Tibial artery (tissue), 4 donors: ENCODE measurements around the gene CELF4.

Experiments
- DNase-seq, 2 donors: peaks; one replicate each; pipeline ENCODE4 v3.0.0-alpha.2; 2019
- H3K27ac ChIP-seq, 2 donors: fragments of 200-600 bp; sonication (generic) in 1 of 2; 1 replicate in 1 of 2; 2 replicates in 1 of 2; pipeline ENCODE4 v1.5.1; 2018 to 2019; ENCODE audit warnings: mild to moderate bottlenecking in 1 of 2
- H3K27me3 ChIP-seq, 2 donors: fragments of 200-600 bp; sonication (generic) in 1 of 2; one replicate each; pipeline versions ENCODE4 v1.5.1 to v1.6.0; 2016 to 2019
- H3K36me3 ChIP-seq, 3 donors: fragments of 200-600 bp; sonication (generic) in 2 of 3; one replicate each; pipeline ENCODE4 v1.5.1; 2016 to 2019; ENCODE audit warnings: mild to moderate bottlenecking in 2 of 3
- H3K4me1 ChIP-seq, 4 donors: fragments of 200-600 bp; sonication (generic) in 2 of 4; 1 replicate in 3 of 4; 2 replicates in 1 of 4; pipeline ENCODE4 v1.5.1; 2016 to 2019
- H3K4me3 ChIP-seq, 2 donors: fragments of 200-600 bp; sonication (generic) in 1 of 2; 1 replicate in 1 of 2; 2 replicates in 1 of 2; pipeline ENCODE4 v1.5.1; 2018 to 2019; ENCODE audit warnings: mild to moderate bottlenecking in 2 of 2
- H3K9me3 ChIP-seq, 3 donors: fragments of 200-600 bp; sonication (generic) in 1 of 3; one replicate each; pipeline ENCODE4 v1.5.1; 2016 to 2019
- intact Hi-C: fragments of 100-400 bp; cut with DNase I; formaldehyde crosslinking; loops from one replicate; pipeline ENCODE4 v1.15.0; 2023; ENCODE audit warnings: low total_unique reads
- TF ChIP-seq, protein P1 (sequence below), 2 experiments: fragments of 200-600 bp in 1 of 2; fragments of 450-650 bp in 1 of 2; IDR thresholded peaks; one replicate each; pipeline ENCODE4 v1.5.1; 2017 to 2019; ENCODE audit warnings: antibody characterized with exemption in 2 of 2, mild to moderate bottlenecking in 1 of 2, moderate library complexity in 1 of 2

CELF4 gene

DNA sequence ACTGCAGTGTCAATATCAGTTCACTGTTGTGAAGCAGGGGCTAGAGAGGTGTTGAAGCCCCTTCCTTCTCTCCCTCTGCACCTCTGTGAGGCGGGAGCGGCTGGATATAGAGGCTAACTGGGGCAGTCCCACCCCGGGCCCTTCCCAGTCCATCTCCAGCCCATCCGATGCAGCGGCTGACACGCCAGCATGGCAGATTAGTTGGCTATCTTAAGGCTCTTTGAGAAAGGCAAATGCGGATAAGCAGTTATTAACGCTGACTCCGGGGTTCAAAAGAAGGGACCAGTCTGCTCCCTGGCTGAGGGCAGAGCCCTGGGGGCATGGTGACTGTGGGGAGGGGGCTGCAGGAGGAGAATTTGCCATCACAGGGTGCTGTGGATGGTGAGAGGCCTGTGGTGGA lies 76.6 kb downstream of the CELF4 start:
- TF ChIP-seq, protein P1, sequence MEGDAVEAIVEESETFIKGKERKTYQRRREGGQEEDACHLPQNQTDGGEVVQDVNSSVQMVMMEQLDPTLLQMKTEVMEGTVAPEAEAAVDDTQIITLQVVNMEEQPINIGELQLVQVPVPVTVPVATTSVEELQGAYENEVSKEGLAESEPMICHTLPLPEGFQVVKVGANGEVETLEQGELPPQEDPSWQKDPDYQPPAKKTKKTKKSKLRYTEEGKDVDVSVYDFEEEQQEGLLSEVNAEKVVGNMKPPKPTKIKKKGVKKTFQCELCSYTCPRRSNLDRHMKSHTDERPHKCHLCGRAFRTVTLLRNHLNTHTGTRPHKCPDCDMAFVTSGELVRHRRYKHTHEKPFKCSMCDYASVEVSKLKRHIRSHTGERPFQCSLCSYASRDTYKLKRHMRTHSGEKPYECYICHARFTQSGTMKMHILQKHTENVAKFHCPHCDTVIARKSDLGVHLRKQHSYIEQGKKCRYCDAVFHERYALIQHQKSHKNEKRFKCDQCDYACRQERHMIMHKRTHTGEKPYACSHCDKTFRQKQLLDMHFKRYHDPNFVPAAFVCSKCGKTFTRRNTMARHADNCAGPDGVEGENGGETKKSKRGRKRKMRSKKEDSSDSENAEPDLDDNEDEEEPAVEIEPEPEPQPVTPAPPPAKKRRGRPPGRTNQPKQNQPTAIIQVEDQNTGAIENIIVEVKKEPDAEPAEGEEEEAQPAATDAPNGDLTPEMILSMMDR (IDR thresholded peaks at IDR 0.05): no peak
- Histone ChIP-seq H3K4me3 (no peak overlapping the region), H3K27ac (no peak overlapping the region), H3K36me3 (no peaks in the 10 kb centered on the region), H3K9me3 (no peaks in the 10 kb centered on the region), H3K4me1 (peaks cover 0 to 11% (median 7%) of the 10 kb centered on the region in 4 donors), H3K27me3 (peaks cover 0 to 80% of the 10 kb centered on the region in 2 donors)
- no peak for DNase-seq
- intact Hi-C loops: no loop called here

DNA sequence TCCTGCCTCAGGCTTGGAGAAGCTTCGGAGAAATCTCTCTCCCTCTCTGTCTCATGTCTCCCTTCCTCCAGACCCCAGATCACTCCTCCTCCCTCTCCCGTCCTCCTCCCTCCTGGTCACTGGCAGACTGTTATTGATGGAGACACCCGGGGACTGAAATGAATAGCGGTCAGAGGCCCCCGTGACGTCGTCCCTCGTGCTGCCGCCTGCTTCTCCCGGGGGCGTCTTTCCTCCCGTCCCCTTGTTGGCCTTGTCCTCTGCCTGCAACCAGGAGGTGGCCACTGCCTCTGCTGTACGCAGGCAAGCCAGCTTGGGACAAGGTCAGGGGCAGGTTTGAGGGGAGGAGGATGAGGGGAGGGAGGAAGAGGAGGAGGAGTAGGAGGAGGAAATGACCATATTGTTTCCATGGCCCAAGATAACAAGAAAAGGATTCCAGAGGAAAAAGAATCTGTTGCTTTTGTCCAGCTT lies 78.2 kb downstream of the CELF4 start:
- Histone ChIP-seq H3K4me1 (peaks cover 0 to 11% (median 7%) of the 10 kb centered on the region in 4 donors), H3K27ac (no peak overlapping the region), H3K36me3 (no peaks in the 10 kb centered on the region), H3K4me3 (no peak overlapping the region), H3K9me3 (no peaks in the 10 kb centered on the region), H3K27me3 (peaks cover 0 to 93% of the 10 kb centered on the region in 2 donors)
- no peak for DNase-seq
- TF ChIP-seq, protein P1 (IDR thresholded peaks at IDR 0.05): no peak
- intact Hi-C loops: no loop called here

GRCh38 chr18:37486848-37487247 lies 78.8 kb downstream of the CELF4 start:
- intact Hi-C loops: no loop called here
- H3K36me3 ChIP-seq: no peaks in the 10 kb centered on the region
- peaks cover 0 to 11% (median 7%) of the 10 kb centered on the region in 4 donors for H3K4me1 ChIP-seq
- H3K4me3 ChIP-seq: no peak overlapping the region
- peaks cover 0 to 87% of the 10 kb centered on the region in 2 donors for H3K27me3 ChIP-seq
- TF ChIP-seq, protein P1 (IDR thresholded peaks at IDR 0.05): no peak
- no peak for DNase-seq
- H3K9me3 ChIP-seq: no peaks in the 10 kb centered on the region
- H3K27ac ChIP-seq: no peak overlapping the region

GRCh38 chr18:37484983-37485834 lies 80.4 kb downstream of the CELF4 start:
- Histone ChIP-seq H3K9me3 (no peaks in the 10 kb centered on the region), H3K4me3 (no peak overlapping the region), H3K36me3 (no peaks in the 10 kb centered on the region), H3K27ac (no peak overlapping the region), H3K4me1 (peaks cover 0 to 11% (median 7%) of the 10 kb centered on the region in 4 donors), H3K27me3 (peaks cover 0 to 77% of the 10 kb centered on the region in 2 donors)
- TF ChIP-seq, protein P1 (IDR thresholded peaks at IDR 0.05): no peak
- intact Hi-C loops: no loop called here
- no peak for DNase-seq

- no peaks in the 10 kb centered on the region for H3K9me3 ChIP-seq
- no peaks in the 10 kb centered on the region for H3K36me3 ChIP-seq
- peaks cover 0 to 73% of the 10 kb centered on the region in 2 donors for H3K27me3 ChIP-seq
- H3K4me3 ChIP-seq: no peak overlapping the region
- no peak overlapping the region for H3K27ac ChIP-seq
- intact Hi-C loops: no loop called here
- H3K4me1 ChIP-seq: peaks cover 0 to 11% (median 7%) of the 10 kb centered on the region in 4 donors
- DNase-seq: no peak
- TF ChIP-seq, protein P1 (IDR thresholded peaks at IDR 0.05): no peak
Observed at GRCh38 chr18:37483984-37484819, 81.4 kb downstream of the CELF4 start.
